MM.1S (cell line): ENCODE measurements around the gene FEZ2.

Experiments
- EZH2 ChIP-seq: fragments of 300-600 bp; sonication (generic); optimal IDR thresholded peaks from 2 replicates; pipeline ENCODE3; 2017; ENCODE audit warnings: low read depth, mild to moderate bottlenecking, antibody characterized with exemption, low read length, mixed read lengths
- TF ChIP-seq, protein P1 (sequence below): fragments of 300-600 bp; sonication (generic); IDR thresholded peaks from 2 replicates; pipeline ENCODE4 v1.5.1; 2016; ENCODE audit warnings: antibody characterized with exemption, low read length, mixed read lengths

GRCh38 chr2:36509075-36509474, 88.9 kb downstream of the FEZ2 start:
- TF ChIP-seq EZH2, result no peak
- TF ChIP-seq, protein P1, sequence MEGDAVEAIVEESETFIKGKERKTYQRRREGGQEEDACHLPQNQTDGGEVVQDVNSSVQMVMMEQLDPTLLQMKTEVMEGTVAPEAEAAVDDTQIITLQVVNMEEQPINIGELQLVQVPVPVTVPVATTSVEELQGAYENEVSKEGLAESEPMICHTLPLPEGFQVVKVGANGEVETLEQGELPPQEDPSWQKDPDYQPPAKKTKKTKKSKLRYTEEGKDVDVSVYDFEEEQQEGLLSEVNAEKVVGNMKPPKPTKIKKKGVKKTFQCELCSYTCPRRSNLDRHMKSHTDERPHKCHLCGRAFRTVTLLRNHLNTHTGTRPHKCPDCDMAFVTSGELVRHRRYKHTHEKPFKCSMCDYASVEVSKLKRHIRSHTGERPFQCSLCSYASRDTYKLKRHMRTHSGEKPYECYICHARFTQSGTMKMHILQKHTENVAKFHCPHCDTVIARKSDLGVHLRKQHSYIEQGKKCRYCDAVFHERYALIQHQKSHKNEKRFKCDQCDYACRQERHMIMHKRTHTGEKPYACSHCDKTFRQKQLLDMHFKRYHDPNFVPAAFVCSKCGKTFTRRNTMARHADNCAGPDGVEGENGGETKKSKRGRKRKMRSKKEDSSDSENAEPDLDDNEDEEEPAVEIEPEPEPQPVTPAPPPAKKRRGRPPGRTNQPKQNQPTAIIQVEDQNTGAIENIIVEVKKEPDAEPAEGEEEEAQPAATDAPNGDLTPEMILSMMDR, result no peak
